Astrocyte of the cerebellum (primary cell): Measurements from ENCODE around the gene UBE2Z.

Experiments
- DNase-seq: peaks from one replicate; pipeline ENCODE4 v3.0.0-alpha.2; 2011; ENCODE audit warnings: low read depth
- H3K4me3 ChIP-seq: 2 replicates; pipeline ENCODE4 v1.5.1; 2011; ENCODE audit warnings: mild to moderate bottlenecking, low read depth, low read length, moderate library complexity
- in situ Hi-C: cut with HindIII; loops from 2 replicates; pipeline ENCODE4 v1.10.0; 2017; ENCODE audit warnings: low sequenced_read_pairs
- TF ChIP-seq, protein P1 (sequence below): IDR thresholded peaks from 2 replicates; pipeline ENCODE4 v1.5.1; 2012; ENCODE audit warnings: low read length, low read depth, moderate library complexity, mild to moderate bottlenecking; ENCODE audit errors: missing control alignments

Gene UBE2Z

GRCh38 chr17:48972749-48973097, 64.5 kb downstream of the UBE2Z start:
- DNase-seq = no peak
- TF ChIP-seq, protein P1, sequence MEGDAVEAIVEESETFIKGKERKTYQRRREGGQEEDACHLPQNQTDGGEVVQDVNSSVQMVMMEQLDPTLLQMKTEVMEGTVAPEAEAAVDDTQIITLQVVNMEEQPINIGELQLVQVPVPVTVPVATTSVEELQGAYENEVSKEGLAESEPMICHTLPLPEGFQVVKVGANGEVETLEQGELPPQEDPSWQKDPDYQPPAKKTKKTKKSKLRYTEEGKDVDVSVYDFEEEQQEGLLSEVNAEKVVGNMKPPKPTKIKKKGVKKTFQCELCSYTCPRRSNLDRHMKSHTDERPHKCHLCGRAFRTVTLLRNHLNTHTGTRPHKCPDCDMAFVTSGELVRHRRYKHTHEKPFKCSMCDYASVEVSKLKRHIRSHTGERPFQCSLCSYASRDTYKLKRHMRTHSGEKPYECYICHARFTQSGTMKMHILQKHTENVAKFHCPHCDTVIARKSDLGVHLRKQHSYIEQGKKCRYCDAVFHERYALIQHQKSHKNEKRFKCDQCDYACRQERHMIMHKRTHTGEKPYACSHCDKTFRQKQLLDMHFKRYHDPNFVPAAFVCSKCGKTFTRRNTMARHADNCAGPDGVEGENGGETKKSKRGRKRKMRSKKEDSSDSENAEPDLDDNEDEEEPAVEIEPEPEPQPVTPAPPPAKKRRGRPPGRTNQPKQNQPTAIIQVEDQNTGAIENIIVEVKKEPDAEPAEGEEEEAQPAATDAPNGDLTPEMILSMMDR = no peak
- in situ Hi-C loops = no loop called here
- H3K4me3 ChIP-seq = no peak overlapping the region

DNA sequence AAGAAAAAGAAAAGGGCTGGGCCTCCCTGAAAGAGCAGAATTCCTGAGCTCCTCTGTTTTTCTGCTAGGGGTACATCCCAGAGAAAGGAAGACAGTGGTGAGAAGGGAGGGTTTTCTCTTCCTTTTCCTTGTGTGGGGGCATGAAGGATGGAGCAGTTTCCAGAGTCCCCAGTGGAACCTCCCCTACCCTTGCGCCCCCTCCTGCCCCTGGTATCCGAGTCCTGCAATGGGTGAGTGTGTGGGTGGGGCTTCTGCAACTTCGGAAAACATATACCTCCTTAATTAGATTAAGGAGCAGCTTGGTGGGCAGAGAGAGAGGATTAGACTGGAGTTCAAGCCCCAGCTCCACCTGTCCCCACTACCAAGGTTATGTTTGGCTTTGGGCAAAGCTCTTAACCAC, 65.6 kb downstream of the UBE2Z start:
- DNase-seq = no peak
- in situ Hi-C loops = no loop called here
- no peak overlapping the region for H3K4me3 ChIP-seq
- TF ChIP-seq, protein P1 = no peak
